ENCODE data around the gene ADAM10. TPM values are rescaled to one million over a fixed set of nuclear protein-coding genes. Genes with fewer than 3 reads are reported as not detected.

The ADAM10 gene
- total RNA-seq, 1 experiment from 2014 or later = 159 TPM

GRCh38 chr15:58639992-58640391, 109.5 kb downstream of the ADAM10 start:
- Histone ChIP-seq H3K79me2 (ENCODE audit: insufficient read depth, low read length) (no peaks in the 10 kb centered on the region), H4K20me1 (ENCODE audit: control insufficient read depth, insufficient read depth, insufficient read length) (no peaks in the 10 kb centered on the region), H4K5ac (ENCODE audit: insufficient read length, low read depth, low read length) (no peak overlapping the region), H3K23me2 (ENCODE audit: insufficient read length, low read depth, low read length, poor library complexity, severe bottlenecking) (no peaks in the 10 kb centered on the region), H2BK120ac (ENCODE audit: low read depth, low read length, poor library complexity, severe bottlenecking) (no peak overlapping the region), H3T11ph (ENCODE audit: low read length) (no peak overlapping the region), H3K79me1 (ENCODE audit: insufficient read depth, low read depth, low read length, poor library complexity, severe bottlenecking) (no peaks in the 10 kb centered on the region), H2BK20ac (ENCODE audit: low read depth, low read length, poor library complexity, severe bottlenecking) (no peak overlapping the region), H2BK15ac (ENCODE audit: low read depth, low read length) (no peak overlapping the region), H3K18ac (ENCODE audit: insufficient read length, low read depth, low read length) (no peak overlapping the region), H2AFZ (ENCODE audit: low read length) (no peak overlapping the region), H3K27me3 (ENCODE audit: insufficient read depth, low read length) (no peaks in the 10 kb centered on the region), H3K9me3 (ENCODE audit: control insufficient read depth, low read depth, low read length) (no peaks in the 10 kb centered on the region), H3K14ac (ENCODE audit: insufficient read depth, low read length) (no peak overlapping the region), H3K27ac (ENCODE audit: insufficient read length, low read depth, low read length) (no peak overlapping the region), H2BK5ac (ENCODE audit: insufficient read length, low read length) (no peak overlapping the region), H3K56ac (ENCODE audit: insufficient read length, low read depth, low read length) (no peak overlapping the region), H4K91ac (ENCODE audit: insufficient read length, low read depth, low read length) (no peak overlapping the region), H3K4me1 (ENCODE audit: insufficient read depth, low read length) (no peaks in the 10 kb centered on the region), H3K4me2 (ENCODE audit: insufficient read depth, insufficient read length, low read length) (no peak overlapping the region), H3K23ac (ENCODE audit: insufficient read length, low read depth, low read length) (no peak overlapping the region), H2BK12ac (ENCODE audit: insufficient read length, low read depth, low read length) (no peak overlapping the region), H3K4ac (ENCODE audit: low read depth, low read length) (no peak overlapping the region), H3K9ac (ENCODE audit: extremely low read depth, insufficient read length, low read length) (no peak overlapping the region), H4K8ac (replicated peaks; ENCODE audit: insufficient read length, low read depth, low read length) (no peak overlapping the region), H2AK5ac (ENCODE audit: insufficient read length, low read length) (no peak overlapping the region)
- DNase-seq = no peak
- Mint-ChIP-seq H3K4me3 (no peak overlapping the region), H3K27ac (no peak overlapping the region), H3K9me3 (no peaks in the 10 kb centered on the region), H3K27me3 (ENCODE audit: low read depth) (no peaks in the 10 kb centered on the region), H3K4me1 (peaks cover 8 to 19% of the 10 kb centered on the region in 2 experiments), H3K36me3 (ENCODE audit: insufficient read depth in 1 of 3, low read depth in 3 of 3) (peaks cover 10 to 33% (median 30%) of the 10 kb centered on the region in 3 experiments; a peak in 6 of 7 replicates)
- TF ChIP-seq CTCF (conservative IDR thresholded peaks at IDR 0.05) = no peak
- WGBS (ENCODE audit: extremely low coverage, insufficient read length, low lambda C conversion rate) = no CpG with 5 or more reads among the region's 1 CpG

Measured in H9 (cell line).